CD4-positive, alpha-beta T cell (primary cell): Measurements from ENCODE around the gene MS4A6A. TPM values are rescaled to one million over a fixed set of nuclear protein-coding genes. Genes with fewer than 3 reads are reported as not detected.

ENCODE experiments used
- ATAC-seq: fragments of 200-7000 bp; cut with Tn5 transposase; one replicate; pipeline ENCODE4 v1.10.0; 2022; ENCODE audit warnings: mild to moderate bottlenecking; ENCODE audit not compliant: poor library complexity
- CTCF ChIA-PET: fragments of 350-600 bp; sonication (Branson Sonifier 250); formaldehyde crosslinking; loops from one replicate; lab custom pipeline; 2021; ENCODE audit warnings: antibody characterized with exemption, inconsistent platforms; lab: Charles Lee
- POLR2A ChIA-PET: fragments of 350-600 bp; sonication (Branson Sonifier 250); formaldehyde crosslinking; loops from one replicate; lab custom pipeline; 2021; ENCODE audit warnings: antibody characterized with exemption, inconsistent platforms; lab: Charles Lee
- DNase-seq, 14 experiments: peaks; one replicate each; pipeline ENCODE4 v3.0.0-alpha.2; 2013 to 2020; ENCODE audit warnings: mixed read lengths in 2 of 14
- H3K27ac ChIP-seq, 2 donors: one replicate each; pipeline versions ENCODE4 v1.5.1 to v1.7.0; 2013; ENCODE audit warnings: low read length in 2 of 2, low read depth in 1 of 2, mild to moderate bottlenecking in 1 of 2
- H3K27me3 ChIP-seq, 2 experiments: 1 replicate in 1 of 2; 2 replicates in 1 of 2; pipeline versions ENCODE4 v1.6.1 to v1.7.0; 2013; ENCODE audit warnings: low read length in 2 of 2, control low read depth in 1 of 2, mild to moderate bottlenecking in 1 of 2, moderate library complexity in 1 of 2; ENCODE audit not compliant: insufficient read depth in 2 of 2, control insufficient read depth in 1 of 2
- H3K36me3 ChIP-seq: one replicate; pipeline ENCODE4 v1.6.1; 2013; ENCODE audit warnings: low read length, control low read depth; ENCODE audit not compliant: insufficient read depth
- H3K4me1 ChIP-seq: one replicate; pipeline ENCODE4 v1.6.1; 2013; ENCODE audit warnings: low read length, control low read depth; ENCODE audit not compliant: insufficient read depth
- H3K4me3 ChIP-seq: one replicate; pipeline ENCODE4 v1.5.1; 2013; ENCODE audit warnings: mild to moderate bottlenecking, low read length, moderate library complexity
- H3K9me3 ChIP-seq, 2 experiments: 1 replicate in 1 of 2; 2 replicates in 1 of 2; pipeline versions ENCODE4 v1.6.1 to v1.7.0; 2013; ENCODE audit warnings: low read length in 2 of 2, mild to moderate bottlenecking in 2 of 2, control low read depth in 1 of 2, moderate library complexity in 1 of 2; ENCODE audit not compliant: control insufficient read depth in 1 of 2, insufficient read depth in 1 of 2
- H3K27ac Mint-ChIP-seq: one replicate; pipeline ENCODE4 v1.8.0; 2020; ENCODE audit warnings: mixed read lengths
- H3K27me3 Mint-ChIP-seq: one replicate; pipeline ENCODE4 v1.8.0; 2021; ENCODE audit warnings: mixed read lengths
- H3K36me3 Mint-ChIP-seq: one replicate; pipeline ENCODE4 v1.8.0; 2021; ENCODE audit warnings: low read depth, mixed read lengths
- H3K4me1 Mint-ChIP-seq: one replicate; pipeline ENCODE4 v1.8.0; 2021; ENCODE audit warnings: low read depth, mixed read lengths
- H3K4me3 Mint-ChIP-seq: one replicate; pipeline ENCODE4 v1.8.0; 2020; ENCODE audit warnings: mild to moderate bottlenecking, mixed read lengths
- H3K9me3 Mint-ChIP-seq: one replicate; pipeline ENCODE4 v1.8.0; 2020; ENCODE audit warnings: mixed read lengths
- intact Hi-C, 2 experiments: fragments of 100-400 bp; cut with DNase I in 1 of 2; cut with micrococcal nuclease in 1 of 2; formaldehyde crosslinking; loops; one replicate each; pipeline versions ENCODE4 v1.15.1 to v1.9.0; 2023 to 2025; cut with DNase I, micrococcal nuclease
- total RNA-seq, 174 experiments: library from RNA in 2 of 174; stranded (reverse) in 2 of 174; gene quantifications; one replicate each; pipeline ENCODE4 v1.2.3 and lab custom pipeline; 2021 to 2026
- TF ChIP-seq, protein P1 (sequence below): fragments of 200-600 bp; IDR thresholded peaks from one replicate; pipeline ENCODE4 v1.8.0; 2022; ENCODE audit warnings: antibody characterized with exemption, mild to moderate bottlenecking

The MS4A6A gene
- total RNA-seq, 2 experiments from 2014 or later, result 3.3 TPM

DNA sequence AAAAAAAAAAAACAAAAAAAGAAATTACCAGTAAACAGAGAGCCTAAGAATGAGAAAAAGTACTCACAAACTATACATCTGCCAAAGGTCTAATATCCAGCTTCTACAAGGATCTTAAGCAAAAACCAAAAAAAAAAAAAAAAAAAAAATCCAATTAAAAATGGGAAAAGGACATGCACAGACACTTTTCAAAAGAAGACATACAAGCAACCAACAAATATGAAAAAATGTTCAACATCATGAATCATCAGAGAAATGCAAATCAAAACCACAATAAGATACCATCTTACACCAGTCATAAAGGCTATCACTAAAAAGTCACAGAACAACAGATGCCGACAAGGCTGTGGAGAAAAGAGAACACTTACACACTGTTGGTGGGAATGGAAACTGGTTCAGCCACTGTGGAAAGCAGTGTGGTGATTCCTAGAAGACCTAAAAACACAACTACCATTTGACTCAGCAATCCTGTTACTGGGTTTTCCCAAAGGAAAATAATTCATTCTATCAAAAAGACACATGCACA is 18.3 kb downstream of the MS4A6A start:
- intact Hi-C loops, result no loop called here
- peaks cover 5% of the 10 kb centered on the region for H3K27me3 Mint-ChIP-seq
- no peak overlapping the region for H3K27ac Mint-ChIP-seq
- Histone ChIP-seq H3K4me3 (no peak overlapping the region), H3K36me3 (no peaks in the 10 kb centered on the region), H3K9me3 (peaks cover 12 to 15% of the 10 kb centered on the region in 2 experiments), H3K27ac (no peak overlapping the region), H3K4me1 (no peaks in the 10 kb centered on the region), H3K27me3 (peaks cover 0 to 3% of the 10 kb centered on the region in 2 experiments)
- TF ChIP-seq, protein P1, sequence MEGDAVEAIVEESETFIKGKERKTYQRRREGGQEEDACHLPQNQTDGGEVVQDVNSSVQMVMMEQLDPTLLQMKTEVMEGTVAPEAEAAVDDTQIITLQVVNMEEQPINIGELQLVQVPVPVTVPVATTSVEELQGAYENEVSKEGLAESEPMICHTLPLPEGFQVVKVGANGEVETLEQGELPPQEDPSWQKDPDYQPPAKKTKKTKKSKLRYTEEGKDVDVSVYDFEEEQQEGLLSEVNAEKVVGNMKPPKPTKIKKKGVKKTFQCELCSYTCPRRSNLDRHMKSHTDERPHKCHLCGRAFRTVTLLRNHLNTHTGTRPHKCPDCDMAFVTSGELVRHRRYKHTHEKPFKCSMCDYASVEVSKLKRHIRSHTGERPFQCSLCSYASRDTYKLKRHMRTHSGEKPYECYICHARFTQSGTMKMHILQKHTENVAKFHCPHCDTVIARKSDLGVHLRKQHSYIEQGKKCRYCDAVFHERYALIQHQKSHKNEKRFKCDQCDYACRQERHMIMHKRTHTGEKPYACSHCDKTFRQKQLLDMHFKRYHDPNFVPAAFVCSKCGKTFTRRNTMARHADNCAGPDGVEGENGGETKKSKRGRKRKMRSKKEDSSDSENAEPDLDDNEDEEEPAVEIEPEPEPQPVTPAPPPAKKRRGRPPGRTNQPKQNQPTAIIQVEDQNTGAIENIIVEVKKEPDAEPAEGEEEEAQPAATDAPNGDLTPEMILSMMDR, result no peak
- ATAC-seq (no peak), DNase-seq (no peak)
- no peak overlapping the region for H3K4me3 Mint-ChIP-seq
- H3K36me3 Mint-ChIP-seq, result no peaks in the 10 kb centered on the region
- POLR2A ChIA-PET, result no interaction called here
- CTCF ChIA-PET, result interaction anchor here (0.6 kb wide), 1 partner anchor 22 kb away, joined by 3 read pairs; no protein-coding TSS in a partner anchor
- no peaks in the 10 kb centered on the region for H3K4me1 Mint-ChIP-seq
- H3K9me3 Mint-ChIP-seq, result no peaks in the 10 kb centered on the region

DNA sequence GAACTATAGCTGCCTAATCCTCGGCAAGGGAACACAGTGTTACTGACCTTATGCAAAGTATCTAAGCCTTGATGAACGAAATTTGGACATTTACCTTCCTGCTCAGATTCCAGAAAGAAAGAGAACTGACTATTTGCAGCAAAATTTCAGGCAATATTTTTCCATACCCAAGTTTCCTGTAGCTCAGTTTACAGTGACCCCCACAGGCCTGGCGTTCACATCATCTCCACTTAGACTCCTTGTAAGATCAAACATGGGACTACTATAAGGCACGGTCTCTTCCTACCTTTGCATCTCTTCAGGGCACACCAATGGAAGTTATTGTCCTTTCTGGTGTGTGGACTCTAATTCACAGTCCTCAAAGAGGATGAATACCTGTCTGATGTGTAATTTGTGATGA is 21.1 kb downstream of the MS4A6A start:
- TF ChIP-seq, protein P1, result no peak
- POLR2A ChIA-PET, result no interaction called here
- Mint-ChIP-seq H3K9me3 (no peaks in the 10 kb centered on the region), H3K4me3 (no peak overlapping the region), H3K27ac (no peak overlapping the region), H3K27me3 (peaks cover 12% of the 10 kb centered on the region), H3K36me3 (no peaks in the 10 kb centered on the region), H3K4me1 (no peaks in the 10 kb centered on the region)
- H3K9me3 ChIP-seq, result peaks cover 0 to 4% of the 10 kb centered on the region in 2 experiments
- CTCF ChIA-PET, result no interaction called here
- H3K27me3 ChIP-seq, result peaks cover 0 to 3% of the 10 kb centered on the region in 2 experiments
- no peak for DNase-seq
- no peak overlapping the region for H3K4me3 ChIP-seq
- no peaks in the 10 kb centered on the region for H3K36me3 ChIP-seq
- no peaks in the 10 kb centered on the region for H3K4me1 ChIP-seq
- no peak overlapping the region for H3K27ac ChIP-seq
- intact Hi-C loops, result no loop called here
- ATAC-seq, result no peak

DNA sequence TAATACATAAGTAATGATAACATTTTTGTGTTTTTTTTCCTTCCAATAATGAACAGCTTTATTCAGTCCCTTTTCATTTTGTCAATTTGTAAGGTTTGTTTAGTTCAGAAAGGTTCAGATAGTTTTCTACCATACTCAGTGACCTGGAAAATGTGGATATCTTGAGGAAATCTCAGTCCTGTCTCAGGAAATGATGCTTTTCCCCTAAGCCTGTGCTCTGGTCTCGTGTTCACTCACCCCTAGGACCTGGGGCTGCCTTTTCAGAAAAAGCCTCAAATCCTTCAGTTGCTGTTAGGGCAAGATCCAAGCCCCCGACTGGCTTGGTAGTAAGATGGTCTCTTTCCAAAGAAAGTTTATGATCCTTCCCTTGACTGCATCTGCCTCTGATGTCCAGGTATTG is 21.8 kb downstream of the MS4A6A start:
- peaks cover 0 to 4% of the 10 kb centered on the region in 2 experiments for H3K9me3 ChIP-seq
- H3K4me3 ChIP-seq, result no peak overlapping the region
- POLR2A ChIA-PET, result no interaction called here
- CTCF ChIA-PET, result no interaction called here
- ATAC-seq (no peak), DNase-seq (no peak)
- H3K27me3 Mint-ChIP-seq, result peaks cover 12% of the 10 kb centered on the region
- intact Hi-C loops, result no loop called here
- no peak overlapping the region for H3K4me3 Mint-ChIP-seq
- no peak overlapping the region for H3K27ac ChIP-seq
- peaks cover 2% of the 10 kb centered on the region for H3K4me1 Mint-ChIP-seq
- H3K36me3 ChIP-seq, result no peaks in the 10 kb centered on the region
- peaks cover 0 to 3% of the 10 kb centered on the region in 2 experiments for H3K27me3 ChIP-seq
- peaks cover 2% of the 10 kb centered on the region for H3K9me3 Mint-ChIP-seq
- no peaks in the 10 kb centered on the region for H3K36me3 Mint-ChIP-seq
- H3K27ac Mint-ChIP-seq, result no peak overlapping the region
- TF ChIP-seq, protein P1, result no peak
- H3K4me1 ChIP-seq, result no peaks in the 10 kb centered on the region
